ENCODE measurements around the gene LRP3.

LRP3 gene

GRCh38 chr19:33205110-33205509 lies 11.0 kb downstream of the LRP3 start:
- H3F3A ChIP-seq (ENCODE audit: insufficient read depth, low read length), result no peaks in the 10 kb centered on the region
- H3K9ac ChIP-seq (ENCODE audit: low read length), result no peak overlapping the region
- H2AFZ ChIP-seq (ENCODE audit: low read length), result no peak overlapping the region
- TF ChIP-seq EZH2 (IDR thresholded peaks at IDR 0.05; ENCODE audit: borderline replicate concordance, low read length) (no peak), CTCF (IDR thresholded peaks at IDR 0.05; ENCODE audit: low read length) (no peak)
- no peaks in the 10 kb centered on the region for H3K9me3 ChIP-seq (ENCODE audit: low read length)
- H3K9me2 ChIP-seq (ENCODE audit: low read depth, low read length), result no peaks in the 10 kb centered on the region
- H3K36me3 ChIP-seq (ENCODE audit: insufficient read depth, low read length), result no peaks in the 10 kb centered on the region
- H3K4me3 ChIP-seq (ENCODE audit: low read depth, low read length, poor library complexity, severe bottlenecking), result no peak overlapping the region
- no peaks in the 10 kb centered on the region for H3K27me3 ChIP-seq (ENCODE audit: insufficient read depth, low read length)
- no peaks in the 10 kb centered on the region for H4K20me1 ChIP-seq (ENCODE audit: insufficient read depth, low read length)
- no peak overlapping the region for H3K27ac ChIP-seq (ENCODE audit: low read depth, low read length, poor library complexity, severe bottlenecking)
- H3K4me2 ChIP-seq (ENCODE audit: low read length), result no peak overlapping the region
- H3K79me2 ChIP-seq (ENCODE audit: insufficient read depth, low read length), result no peaks in the 10 kb centered on the region
- no peaks in the 10 kb centered on the region for H3K4me1 ChIP-seq (ENCODE audit: insufficient read depth, low read length, severe bottlenecking)

- H3K4me1 ChIP-seq (ENCODE audit: insufficient read depth, low read length, severe bottlenecking), result no peaks in the 10 kb centered on the region
- TF ChIP-seq CTCF (IDR thresholded peaks at IDR 0.05; ENCODE audit: low read length) (no peak), EZH2 (IDR thresholded peaks at IDR 0.05; ENCODE audit: borderline replicate concordance, low read length) (no peak)
- H3K36me3 ChIP-seq (ENCODE audit: insufficient read depth, low read length), result no peaks in the 10 kb centered on the region
- H3F3A ChIP-seq (ENCODE audit: insufficient read depth, low read length), result no peaks in the 10 kb centered on the region
- H3K4me2 ChIP-seq (ENCODE audit: low read length), result no peak overlapping the region
- no peak overlapping the region for H3K27ac ChIP-seq (ENCODE audit: low read depth, low read length, poor library complexity, severe bottlenecking)
- no peaks in the 10 kb centered on the region for H3K79me2 ChIP-seq (ENCODE audit: insufficient read depth, low read length)
- H2AFZ ChIP-seq (ENCODE audit: low read length), result no peak overlapping the region
- no peak overlapping the region for H3K9ac ChIP-seq (ENCODE audit: low read length)
- H3K9me2 ChIP-seq (ENCODE audit: low read depth, low read length), result no peaks in the 10 kb centered on the region
- H3K27me3 ChIP-seq (ENCODE audit: insufficient read depth, low read length), result no peaks in the 10 kb centered on the region
- no peaks in the 10 kb centered on the region for H4K20me1 ChIP-seq (ENCODE audit: insufficient read depth, low read length)
- no peaks in the 10 kb centered on the region for H3K9me3 ChIP-seq (ENCODE audit: low read length)
- no peak overlapping the region for H3K4me3 ChIP-seq (ENCODE audit: low read depth, low read length, poor library complexity, severe bottlenecking)
These were observed 11.6 kb downstream of the LRP3 start for GRCh38 chr19:33205531-33206260.

- Histone ChIP-seq H3K79me2 (ENCODE audit: insufficient read depth, low read length) (no peaks in the 10 kb centered on the region), H3K36me3 (ENCODE audit: insufficient read depth, low read length) (no peaks in the 10 kb centered on the region), H4K20me1 (ENCODE audit: insufficient read depth, low read length) (no peaks in the 10 kb centered on the region), H3K4me3 (ENCODE audit: low read depth, low read length, poor library complexity, severe bottlenecking) (no peak overlapping the region), H3K4me2 (ENCODE audit: low read length) (no peak overlapping the region), H2AFZ (ENCODE audit: low read length) (no peak overlapping the region), H3K4me1 (ENCODE audit: insufficient read depth, low read length, severe bottlenecking) (no peaks in the 10 kb centered on the region), H3F3A (ENCODE audit: insufficient read depth, low read length) (no peaks in the 10 kb centered on the region), H3K9me3 (ENCODE audit: low read length) (no peaks in the 10 kb centered on the region), H3K9me2 (ENCODE audit: low read depth, low read length) (no peaks in the 10 kb centered on the region), H3K27me3 (ENCODE audit: insufficient read depth, low read length) (no peaks in the 10 kb centered on the region; the same call in 1 of the 2 replicates), H3K27ac (ENCODE audit: low read depth, low read length, poor library complexity, severe bottlenecking) (no peak overlapping the region), H3K9ac (ENCODE audit: low read length) (no peak overlapping the region)
- TF ChIP-seq EZH2 (IDR thresholded peaks at IDR 0.05; ENCODE audit: borderline replicate concordance, low read length), result no peak
These were observed 12.3 kb downstream of the LRP3 start for GRCh38 chr19:33206261-33207039.
